HG02798 (cell line): ENCODE measurements around the gene YOD1.
"Not testable (repeated sequence)": the region's sequence is repeated elsewhere in the genome, so short reads cannot be mapped to it uniquely, and the experiment has no call there.

Source experiments
- ATAC-seq: cut with Tn5 transposase; IDR thresholded peaks from one replicate; pipeline ENCODE4 v1.9.1; 2021; ENCODE audit warnings: mild to moderate bottlenecking; ENCODE audit not compliant: unreplicated experiment, poor library complexity

YOD1 gene

DNA sequence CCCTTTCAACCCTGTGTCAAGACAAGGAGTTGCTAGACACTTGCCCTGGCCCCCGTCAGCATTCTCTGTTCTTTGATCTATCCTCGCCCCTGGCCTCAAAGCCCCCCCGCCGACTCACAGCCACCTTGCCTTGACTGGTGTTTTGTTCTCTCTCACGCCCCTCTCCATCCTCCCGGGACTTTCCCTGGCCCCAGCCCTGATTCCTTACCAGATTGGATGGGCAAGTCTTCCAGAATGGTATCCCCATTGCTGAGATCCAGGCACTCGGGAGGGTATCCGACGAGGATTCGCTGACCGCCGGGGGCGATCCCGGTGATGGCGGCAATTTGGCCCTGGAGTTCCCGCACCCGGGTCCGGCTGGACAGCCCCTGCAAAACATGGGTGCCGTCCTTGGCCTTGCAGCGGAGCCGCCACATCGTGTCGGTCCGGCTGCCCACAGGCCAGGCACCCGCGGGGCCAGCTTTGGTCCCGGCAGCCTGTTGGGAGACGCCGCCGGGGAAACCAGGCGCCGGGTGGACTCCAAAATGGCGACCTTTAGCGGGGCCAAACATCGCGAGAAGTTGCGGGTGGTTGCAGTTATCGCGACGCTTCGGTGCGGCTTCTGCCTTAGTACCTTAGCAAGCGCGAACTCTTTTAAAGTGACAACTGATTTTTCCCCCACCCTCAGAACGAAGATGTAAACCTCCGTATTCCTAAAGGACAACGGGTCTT lies 373 bp downstream of the YOD1 start:
- ATAC-seq: peak; percentile 60

- peak; percentile 37 for ATAC-seq
Measured at GRCh38 chr1:207049974-207050391, 1.0 kb downstream of the YOD1 start.

GRCh38 chr1:207049514-207049913 lies 1.5 kb downstream of the YOD1 start:
- no peak for ATAC-seq

- no peak for ATAC-seq
Measured at GRCh38 chr1:207049054-207049453, 2.0 kb downstream of the YOD1 start.

GRCh38 chr1:207048041-207048440 lies 3.0 kb downstream of the YOD1 start:
- no peak for ATAC-seq

GRCh38 chr1:207047505-207047904 lies 3.5 kb downstream of the YOD1 start:
- ATAC-seq: no peak

DNA sequence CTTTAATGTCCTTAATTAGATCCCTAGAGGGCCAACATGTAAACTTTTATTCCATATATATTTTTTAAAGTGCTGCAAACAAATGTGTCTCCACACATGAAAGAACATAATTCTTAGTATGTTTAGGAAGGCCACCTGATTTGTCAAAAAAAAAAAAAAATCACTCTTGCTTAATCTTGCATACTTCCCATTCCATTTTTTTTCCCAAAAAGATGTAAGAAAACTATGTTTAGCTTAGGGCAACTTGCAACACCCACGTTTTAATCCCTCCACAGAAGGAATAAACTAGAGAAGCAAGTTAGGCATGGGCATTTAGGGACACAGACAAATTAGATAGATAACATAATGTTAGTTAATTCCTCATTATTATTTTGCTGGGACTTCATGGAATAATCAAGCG lies 5.6 kb downstream of the YOD1 start:
- ATAC-seq: no peak

DNA sequence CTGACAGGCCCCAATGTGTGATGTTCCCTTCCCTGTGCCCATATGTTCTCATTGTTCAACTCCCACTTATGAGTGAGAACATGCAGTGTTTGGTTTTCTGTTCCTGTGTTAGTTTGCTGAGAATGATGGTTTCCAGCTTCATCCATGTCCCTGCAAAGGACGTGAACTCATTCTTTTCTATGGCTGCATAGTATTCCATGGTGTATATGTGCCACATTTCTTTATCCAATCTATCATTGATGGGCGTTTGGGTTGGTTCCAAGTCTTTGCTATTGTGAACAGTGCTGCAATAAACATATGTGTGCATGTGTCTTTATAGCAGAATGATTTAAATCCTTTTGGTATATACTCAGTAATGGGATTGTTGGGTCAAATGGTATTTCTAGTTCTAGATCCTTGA lies 9.6 kb downstream of the YOD1 start:
- ATAC-seq: not testable (repeated sequence)

GRCh38 chr1:207040181-207040533 lies 10.9 kb downstream of the YOD1 start:
- no peak for ATAC-seq

DNA sequence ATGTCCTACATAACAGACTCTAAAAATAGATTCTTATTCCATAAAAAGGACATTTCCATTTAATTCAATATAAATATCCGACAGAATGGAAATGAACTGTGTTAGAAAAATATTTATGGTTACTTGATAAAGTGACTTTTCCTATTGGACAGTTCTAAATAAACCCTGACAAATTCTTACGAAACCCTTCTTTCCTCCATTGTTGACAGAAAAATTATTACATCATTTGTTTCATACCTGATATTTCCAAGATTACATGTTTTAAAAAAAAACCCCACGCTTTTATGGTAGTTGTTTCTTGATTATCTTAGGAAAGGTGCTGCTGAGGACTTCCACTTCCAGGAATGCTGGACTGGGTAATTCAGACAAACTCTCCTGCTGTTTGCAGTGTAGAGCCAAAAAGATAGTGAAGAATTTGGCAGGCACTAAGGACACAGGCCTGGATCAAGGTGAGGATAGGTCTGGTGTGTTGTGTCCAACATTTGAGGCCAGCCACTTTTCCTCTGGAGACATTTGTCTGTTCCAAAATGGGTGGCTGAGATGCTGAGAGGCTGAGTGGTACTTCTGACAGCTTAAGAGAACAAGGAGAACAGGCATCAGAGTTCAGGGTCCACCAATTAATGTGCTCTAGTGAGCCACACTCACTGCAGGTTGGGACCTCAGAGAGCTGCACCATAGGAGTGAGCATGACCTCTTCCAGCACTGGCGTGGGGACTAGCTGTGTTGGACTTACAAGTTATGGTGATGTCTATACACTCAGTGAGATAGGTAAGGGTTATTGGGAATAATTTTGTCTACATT lies 11.4 kb downstream of the YOD1 start:
- ATAC-seq: no peak

DNA sequence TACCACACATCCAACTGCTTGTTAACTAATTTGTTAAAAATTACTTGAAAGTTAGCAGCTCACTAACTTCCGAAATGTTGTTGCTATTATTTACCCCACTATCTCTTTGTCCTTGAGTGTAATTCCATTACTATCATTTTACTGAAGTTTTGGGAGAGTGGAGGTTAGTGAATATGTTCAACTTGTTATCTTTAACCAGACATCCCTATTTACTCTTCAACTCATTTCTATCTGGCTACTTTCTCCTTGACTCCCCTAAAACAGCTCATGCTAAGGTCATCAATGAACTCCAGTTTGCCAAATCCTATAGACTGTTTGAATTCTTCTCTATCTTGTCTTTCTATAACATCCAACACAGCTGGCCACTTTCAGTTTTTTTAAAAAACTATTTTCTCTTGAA lies 14.1 kb downstream of the YOD1 start:
- no peak for ATAC-seq

DNA sequence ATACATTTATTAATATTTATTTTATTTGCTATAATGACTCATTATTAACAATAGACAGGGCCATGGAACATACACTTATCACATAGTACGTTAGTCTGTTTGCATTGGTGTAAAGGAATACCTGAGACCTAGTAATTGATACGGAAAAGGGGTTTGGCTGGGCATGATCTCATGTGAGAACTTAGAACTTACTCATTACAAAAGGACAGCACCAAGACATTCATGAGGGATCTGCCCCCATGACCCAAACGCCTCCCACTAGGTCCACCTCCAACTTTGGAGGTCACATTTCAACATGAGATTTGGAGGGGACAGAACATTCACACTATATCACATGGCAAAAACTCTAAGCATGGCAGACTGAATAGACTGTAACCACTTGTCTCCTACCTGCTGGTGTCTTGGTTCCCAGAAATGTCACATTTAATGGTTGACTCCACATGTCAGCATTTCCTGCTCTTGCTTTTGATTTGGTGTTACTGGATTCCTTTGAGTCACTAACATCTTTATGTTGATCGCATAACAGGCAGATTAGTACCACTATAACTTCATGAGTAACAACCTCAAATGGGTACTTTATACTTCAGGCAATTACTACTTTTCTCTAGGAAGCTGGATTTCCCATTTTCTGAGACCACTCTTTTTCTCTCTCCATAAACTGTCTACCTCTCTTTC lies 15.0 kb downstream of the YOD1 start:
- ATAC-seq: no peak

DNA sequence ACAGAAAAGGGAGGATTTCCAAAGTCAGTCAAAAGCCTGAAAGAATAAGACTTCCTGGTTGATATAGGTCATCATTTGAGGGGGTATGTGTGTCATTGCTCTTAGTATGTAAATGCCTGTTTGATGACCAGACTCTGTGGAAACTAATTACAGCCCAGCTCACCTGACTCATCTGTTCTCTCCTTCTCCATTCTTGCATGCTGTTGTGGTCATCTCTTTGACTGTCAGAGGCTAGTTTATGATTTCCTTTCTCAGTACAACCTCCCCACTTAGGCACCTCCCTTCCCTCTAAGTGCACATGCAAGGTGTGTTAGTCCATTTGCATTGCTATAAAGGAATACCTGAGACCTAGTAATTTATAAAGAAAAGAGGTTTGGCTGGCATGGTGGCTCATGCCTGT lies 16.0 kb downstream of the YOD1 start:
- no peak for ATAC-seq

DNA sequence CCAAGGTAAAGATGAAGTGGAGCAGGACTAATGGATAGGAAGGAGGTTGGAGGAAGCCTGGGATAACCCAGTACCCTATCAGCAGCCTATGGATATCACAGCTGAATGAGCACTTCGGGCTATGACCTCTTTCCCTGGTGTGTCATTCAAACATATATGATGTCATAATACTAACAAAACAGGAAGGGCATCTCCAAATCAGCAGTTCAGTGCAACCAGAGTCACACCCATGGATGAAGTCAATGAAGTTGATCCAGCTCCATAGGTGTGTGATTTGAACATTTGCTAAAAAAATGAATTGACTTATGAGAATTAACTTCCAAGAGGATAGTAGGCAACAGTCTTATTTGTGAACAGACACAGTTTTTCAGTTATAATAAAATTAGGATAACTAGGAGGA lies 16.8 kb downstream of the YOD1 start:
- ATAC-seq: no peak

DNA sequence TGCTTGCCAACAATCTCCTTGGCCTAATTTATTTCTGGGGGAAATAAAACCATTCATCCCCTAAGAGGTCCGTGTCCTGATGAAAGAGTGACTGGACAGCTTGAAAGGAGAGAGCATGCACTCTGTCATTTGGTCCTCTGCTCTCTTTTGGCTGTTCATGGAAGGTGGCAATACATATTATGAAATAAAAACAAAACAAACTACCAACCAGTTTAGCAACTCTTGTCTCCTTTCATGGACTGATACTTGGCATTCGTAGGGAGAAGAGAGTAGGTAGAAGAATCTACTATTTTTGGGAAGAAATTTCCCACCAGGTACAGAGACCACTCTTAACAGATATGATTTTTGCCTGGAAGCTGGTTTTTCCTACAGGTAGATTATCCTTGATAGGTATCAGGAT lies 17.7 kb downstream of the YOD1 start:
- ATAC-seq: no peak

- ATAC-seq: no peak
Measured at GRCh38 chr1:207032528-207033017, 18.4 kb downstream of the YOD1 start, which contains the start of gene C1orf116. TSS of gene C1orf116 (minus strand) at chr1:207032756. CDS start at chr1:207027598, 5,158 bp downstream.

GRCh38 chr1:207031632-207032264 lies 19.3 kb downstream of the YOD1 start:
- ATAC-seq: no peak

GRCh38 chr1:207031016-207031415 lies 20.0 kb downstream of the YOD1 start:
- no peak for ATAC-seq

DNA sequence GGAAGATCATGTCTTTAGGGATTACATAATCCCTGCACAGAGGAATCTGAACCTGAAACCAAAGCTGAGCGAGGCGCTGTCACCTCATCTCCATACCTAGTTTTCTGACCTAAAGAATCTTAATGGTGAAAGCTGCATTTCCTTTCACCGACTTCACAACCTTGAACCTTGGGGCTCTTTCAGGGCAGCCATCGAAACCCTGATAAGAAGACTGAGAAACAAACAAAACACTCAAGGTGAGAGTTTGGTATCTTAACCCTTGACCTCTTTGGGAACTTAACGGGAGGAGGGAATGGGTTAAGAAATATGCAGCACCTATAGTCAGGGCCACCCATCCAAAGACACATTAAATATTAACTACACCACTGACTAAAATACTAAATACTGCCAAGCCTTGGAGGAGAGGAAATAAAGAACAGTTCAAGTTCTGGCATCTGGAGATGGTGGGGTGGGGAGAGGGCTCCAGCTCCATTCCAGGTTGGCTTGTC lies 20.4 kb downstream of the YOD1 start:
- no peak for ATAC-seq

DNA sequence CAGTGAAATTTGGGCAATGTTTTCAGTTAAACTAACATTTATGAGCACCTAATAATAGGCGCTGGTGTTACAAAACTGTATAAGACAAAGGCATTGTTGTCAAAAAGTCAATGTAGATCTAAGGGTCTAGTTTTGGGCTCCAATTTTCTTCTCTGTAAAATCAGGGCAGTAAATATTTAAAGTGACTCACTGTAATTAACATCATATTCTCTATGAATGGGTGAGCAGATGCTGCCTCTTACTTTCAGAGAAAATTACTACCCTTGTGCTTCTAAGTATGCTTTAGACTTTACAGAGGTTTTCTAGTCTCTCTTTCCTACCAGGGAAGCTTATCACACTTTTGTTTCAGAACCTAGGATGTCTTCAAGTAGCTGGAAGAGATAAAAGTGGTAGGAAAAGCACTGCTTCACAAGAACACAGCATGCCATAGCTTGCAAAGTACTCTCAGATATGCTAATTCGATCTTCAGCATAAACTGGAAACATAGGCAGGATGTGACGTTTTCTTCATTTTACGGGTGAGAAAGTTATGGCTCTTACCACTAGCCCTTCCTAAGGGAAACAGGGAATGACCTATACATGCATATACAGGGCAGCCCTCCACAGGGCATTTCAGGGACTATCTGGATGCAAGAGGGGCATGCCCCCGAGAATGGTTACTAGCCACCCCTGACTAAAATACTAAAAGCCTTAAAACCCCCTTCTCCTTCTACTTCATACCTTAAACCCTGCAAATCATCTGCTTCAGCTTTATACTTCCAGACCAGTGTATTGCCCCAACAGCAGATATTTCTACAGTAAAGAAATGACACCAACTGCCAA lies 21.1 kb downstream of the YOD1 start:
- no peak for ATAC-seq
